Measurements from ENCODE around the gene SEC22A.

GRCh38 chr3:123261666-123262065 lies 59.9 kb downstream of the SEC22A start:
- TF ChIP-seq, protein P1, sequence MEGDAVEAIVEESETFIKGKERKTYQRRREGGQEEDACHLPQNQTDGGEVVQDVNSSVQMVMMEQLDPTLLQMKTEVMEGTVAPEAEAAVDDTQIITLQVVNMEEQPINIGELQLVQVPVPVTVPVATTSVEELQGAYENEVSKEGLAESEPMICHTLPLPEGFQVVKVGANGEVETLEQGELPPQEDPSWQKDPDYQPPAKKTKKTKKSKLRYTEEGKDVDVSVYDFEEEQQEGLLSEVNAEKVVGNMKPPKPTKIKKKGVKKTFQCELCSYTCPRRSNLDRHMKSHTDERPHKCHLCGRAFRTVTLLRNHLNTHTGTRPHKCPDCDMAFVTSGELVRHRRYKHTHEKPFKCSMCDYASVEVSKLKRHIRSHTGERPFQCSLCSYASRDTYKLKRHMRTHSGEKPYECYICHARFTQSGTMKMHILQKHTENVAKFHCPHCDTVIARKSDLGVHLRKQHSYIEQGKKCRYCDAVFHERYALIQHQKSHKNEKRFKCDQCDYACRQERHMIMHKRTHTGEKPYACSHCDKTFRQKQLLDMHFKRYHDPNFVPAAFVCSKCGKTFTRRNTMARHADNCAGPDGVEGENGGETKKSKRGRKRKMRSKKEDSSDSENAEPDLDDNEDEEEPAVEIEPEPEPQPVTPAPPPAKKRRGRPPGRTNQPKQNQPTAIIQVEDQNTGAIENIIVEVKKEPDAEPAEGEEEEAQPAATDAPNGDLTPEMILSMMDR (conservative IDR thresholded peaks at IDR 0.05; ENCODE audit: low read length): no peak
- TF ChIP-seq EZH2phosphoT487 (IDR thresholded peaks at IDR 0.05; ENCODE audit: borderline replicate concordance): no peak
